Measurements from ENCODE around the gene LPO.

The LPO gene

DNA sequence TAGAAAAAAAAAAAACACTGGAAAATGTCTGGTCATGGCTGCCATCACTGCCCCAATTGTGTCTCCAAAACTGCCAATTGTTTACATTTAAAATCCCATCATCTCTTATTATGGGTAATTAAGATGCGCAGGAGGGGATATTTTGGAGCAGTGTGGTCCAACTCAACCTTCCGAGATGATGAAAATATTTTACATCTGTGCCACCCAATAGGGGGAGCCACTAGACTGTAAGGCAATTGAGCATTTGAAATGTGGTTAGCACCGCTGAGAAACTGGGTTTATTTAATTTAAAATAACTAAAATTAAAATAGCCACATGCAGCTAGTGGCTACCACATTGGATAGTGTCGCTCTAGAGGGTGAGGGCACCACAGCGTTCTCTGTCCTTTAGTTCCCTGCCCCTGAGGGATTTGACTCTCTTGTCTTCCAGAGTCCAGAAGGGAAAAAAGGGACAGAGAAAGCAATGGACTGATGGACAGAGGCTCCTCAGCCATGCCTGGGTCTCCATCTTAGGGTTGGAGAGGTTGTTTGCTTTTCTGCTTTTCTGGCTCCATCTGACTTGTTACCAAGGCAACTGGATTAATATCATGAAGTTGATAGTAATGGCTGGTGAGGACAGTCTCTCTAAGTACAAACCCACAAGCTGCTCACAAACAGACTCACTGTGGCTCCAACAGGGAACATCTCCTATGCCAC, 38.9 kb downstream of the LPO start:
- DNase-seq (ENCODE audit: low read depth) = peak; percentile 14
- TF ChIP-seq, protein P1, sequence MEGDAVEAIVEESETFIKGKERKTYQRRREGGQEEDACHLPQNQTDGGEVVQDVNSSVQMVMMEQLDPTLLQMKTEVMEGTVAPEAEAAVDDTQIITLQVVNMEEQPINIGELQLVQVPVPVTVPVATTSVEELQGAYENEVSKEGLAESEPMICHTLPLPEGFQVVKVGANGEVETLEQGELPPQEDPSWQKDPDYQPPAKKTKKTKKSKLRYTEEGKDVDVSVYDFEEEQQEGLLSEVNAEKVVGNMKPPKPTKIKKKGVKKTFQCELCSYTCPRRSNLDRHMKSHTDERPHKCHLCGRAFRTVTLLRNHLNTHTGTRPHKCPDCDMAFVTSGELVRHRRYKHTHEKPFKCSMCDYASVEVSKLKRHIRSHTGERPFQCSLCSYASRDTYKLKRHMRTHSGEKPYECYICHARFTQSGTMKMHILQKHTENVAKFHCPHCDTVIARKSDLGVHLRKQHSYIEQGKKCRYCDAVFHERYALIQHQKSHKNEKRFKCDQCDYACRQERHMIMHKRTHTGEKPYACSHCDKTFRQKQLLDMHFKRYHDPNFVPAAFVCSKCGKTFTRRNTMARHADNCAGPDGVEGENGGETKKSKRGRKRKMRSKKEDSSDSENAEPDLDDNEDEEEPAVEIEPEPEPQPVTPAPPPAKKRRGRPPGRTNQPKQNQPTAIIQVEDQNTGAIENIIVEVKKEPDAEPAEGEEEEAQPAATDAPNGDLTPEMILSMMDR (IDR thresholded peaks at IDR 0.05; ENCODE audit: low read length, missing control alignments) = peak; percentile 45
- no peak overlapping the region for H3K4me3 ChIP-seq (replicated peaks; ENCODE audit: low read depth, low read length)

DNA sequence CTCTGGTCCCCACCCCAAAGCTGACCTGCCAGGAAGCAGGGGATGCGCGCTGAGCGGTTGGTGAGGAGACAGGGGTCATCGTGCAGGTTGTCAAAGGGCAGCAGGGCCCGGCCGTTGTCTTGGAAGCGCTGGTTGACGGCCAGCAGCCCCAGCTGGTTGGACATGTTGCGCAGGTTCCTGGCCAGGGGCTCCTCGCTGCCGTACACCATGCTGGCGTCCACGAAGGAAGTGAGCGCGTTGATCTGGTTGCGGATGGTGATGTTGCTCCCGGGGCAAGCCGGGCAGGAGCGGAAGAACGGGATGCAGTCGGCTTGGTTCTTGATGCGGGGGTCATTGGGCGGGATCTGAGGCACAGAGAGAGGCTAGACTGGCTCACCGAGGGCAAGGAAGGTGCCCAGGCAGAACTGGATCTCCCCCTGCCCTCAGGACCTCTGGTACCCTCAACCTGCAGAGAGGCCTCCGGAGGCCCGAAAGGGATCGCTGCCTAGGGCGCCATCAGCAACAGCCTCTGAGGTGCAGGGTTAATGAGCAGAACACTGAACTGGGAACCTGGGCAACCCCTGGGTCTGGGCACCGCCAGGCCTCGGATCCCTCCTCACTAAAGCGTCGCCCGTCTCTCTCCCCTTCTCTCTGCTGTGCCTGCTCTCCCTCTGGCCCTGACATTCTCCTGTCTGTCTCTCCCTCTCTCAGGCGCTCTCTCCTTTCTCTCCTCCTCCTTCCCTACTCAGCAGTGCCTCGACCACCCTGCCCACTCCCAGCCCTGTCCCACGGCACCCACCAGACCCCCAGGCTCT, 39.6 kb downstream of the LPO start:
- no peak for DNase-seq (ENCODE audit: low read depth)
- TF ChIP-seq, protein P1 (IDR thresholded peaks at IDR 0.05; ENCODE audit: low read length, missing control alignments) = no peak
- no peak overlapping the region for H3K4me3 ChIP-seq (replicated peaks; ENCODE audit: low read depth, low read length)

DNA sequence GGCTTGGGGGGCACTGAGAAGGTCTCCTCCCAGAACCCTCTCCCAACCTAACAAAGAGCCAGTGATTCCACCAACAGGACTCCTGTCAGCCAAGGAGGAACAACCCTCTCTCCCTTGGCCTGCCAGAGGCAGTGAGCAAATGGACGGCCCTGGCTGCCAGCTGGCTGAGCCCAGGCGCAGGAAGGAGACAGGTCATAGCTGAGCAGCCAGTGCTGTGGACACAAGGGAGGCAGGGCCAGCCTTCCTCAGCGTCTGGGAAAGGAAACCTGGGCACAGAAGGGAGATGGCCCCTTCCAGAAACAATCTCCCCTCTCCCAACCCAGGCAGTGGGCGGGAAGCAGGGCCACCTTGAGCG, 40.3 kb downstream of the LPO start:
- TF ChIP-seq, protein P1 (IDR thresholded peaks at IDR 0.05; ENCODE audit: low read length, missing control alignments) = no peak
- no peak for DNase-seq (ENCODE audit: low read depth)
- no peak overlapping the region for H3K4me3 ChIP-seq (replicated peaks; ENCODE audit: low read depth, low read length)

DNA sequence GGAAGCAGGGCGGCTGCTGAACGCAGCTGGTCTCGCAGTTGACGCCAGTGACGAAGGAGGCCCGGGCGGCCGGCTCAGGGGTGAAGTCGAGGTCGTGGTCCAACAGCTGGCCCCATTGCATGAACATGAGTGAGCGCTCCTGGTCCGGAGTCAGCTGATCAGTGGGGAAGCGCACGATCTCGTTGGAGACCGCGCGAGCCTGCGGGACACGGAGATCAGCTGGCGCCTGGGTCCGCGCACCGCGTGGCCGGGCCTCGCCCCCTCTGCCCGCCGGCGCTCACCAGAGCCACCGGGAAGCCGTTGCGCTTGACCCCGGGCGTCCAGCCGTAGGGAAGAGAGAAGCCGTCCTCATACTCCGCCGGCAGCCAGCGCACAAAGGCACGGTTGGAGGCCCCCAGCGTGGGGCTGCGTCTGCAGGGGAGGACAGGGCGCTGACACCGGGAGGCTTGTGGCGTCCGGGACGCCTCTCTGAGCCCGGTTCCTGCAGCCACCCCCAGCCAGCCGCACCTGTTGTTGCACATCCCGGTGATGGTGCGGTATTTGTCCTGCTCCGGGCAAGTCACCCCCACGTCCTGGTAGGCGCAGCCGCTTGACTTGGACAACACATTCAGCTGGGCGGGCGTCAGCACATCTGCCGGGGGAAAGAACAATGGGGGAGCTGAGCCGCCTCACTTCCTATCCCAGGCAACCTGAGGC, 40.8 kb downstream of the LPO start:
- TF ChIP-seq, protein P1 (IDR thresholded peaks at IDR 0.05; ENCODE audit: low read length, missing control alignments) = no peak
- no peak overlapping the region for H3K4me3 ChIP-seq (replicated peaks; ENCODE audit: low read depth, low read length)
- peak; percentile 23 for DNase-seq (ENCODE audit: low read depth)

DNA sequence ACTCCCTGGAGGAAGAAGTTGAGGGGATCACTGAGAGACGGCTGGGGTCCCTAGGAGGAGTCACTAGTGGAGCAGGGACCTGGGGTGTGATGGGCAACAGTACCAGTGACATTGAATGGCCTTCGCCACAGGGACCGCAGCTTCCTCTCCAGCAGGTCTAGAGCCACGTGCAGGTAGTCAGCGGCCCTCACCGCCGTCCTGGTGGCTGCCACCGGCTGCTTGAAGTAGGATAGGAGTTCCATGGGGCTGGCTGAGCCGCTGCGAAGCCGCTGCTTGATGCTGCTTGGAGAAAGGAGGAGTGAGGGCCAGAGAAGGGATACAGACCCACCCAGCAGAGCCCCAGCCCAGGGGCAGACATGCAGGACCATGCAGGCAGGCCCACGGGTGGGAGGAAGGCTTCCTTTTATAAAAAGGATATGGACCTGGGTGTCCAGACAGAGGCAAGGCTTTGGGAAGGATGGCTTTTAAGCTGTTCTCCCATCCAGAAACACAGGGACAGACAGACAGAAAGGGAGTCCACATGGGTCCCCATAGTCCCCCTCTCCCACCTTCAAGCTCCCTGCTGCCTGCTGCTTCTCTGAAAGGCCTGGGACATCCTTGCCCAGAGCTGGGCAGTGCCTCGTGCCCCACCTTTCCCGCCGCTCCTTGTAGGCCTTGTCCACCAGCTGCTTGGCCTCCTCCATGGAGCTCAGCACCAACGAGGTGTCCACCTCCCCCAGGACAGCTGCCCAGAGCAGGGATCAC, 41.5 kb downstream of the LPO start:
- TF ChIP-seq, protein P1 (IDR thresholded peaks at IDR 0.05; ENCODE audit: low read length, missing control alignments) = no peak
- no peak for DNase-seq (ENCODE audit: low read depth)

DNA sequence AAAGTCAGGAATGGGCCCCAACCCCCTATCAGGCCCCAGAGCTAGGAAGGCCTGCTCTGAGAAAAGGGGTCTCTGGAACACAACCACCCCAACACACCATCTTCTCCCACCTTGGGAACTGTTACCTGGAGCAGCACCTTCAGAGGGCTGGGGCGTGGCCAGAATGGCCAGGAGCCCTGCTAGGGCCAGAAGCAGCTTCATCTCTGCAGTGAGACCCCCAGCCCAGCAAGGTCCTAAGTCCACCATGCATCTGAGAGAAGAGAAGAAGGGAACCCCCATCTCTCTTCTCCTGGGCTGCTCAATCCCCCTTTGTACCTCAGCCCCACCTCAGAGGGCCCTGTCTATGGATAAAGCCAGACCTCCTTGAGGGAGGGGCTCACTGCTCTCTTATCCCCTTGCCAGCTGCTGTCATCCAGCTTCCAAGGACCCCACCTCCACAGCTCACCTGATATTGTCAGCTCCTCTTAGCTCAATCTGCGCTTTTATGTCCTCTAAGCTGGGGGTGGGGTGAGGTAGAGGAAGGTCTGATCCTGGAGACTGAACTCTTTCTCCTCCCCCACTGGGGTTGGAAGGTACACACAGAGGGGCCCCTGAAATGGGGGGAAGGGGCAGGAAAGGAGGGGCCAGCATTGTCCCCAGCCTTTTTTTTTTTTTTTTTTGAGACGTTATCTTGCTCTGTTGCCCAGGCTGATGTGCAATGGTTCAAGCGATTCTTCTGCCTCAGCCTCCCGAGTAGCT, 42.3 kb downstream of the LPO start, which contains the start of gene MPO:
TSS of gene MPO (minus strand) at position 456 of the 738 bp plus-strand sequence. CDS start at position 279, 177 bp downstream.
- TF ChIP-seq, protein P1 (IDR thresholded peaks at IDR 0.05; ENCODE audit: low read length, missing control alignments) = no peak
- H3K4me3 ChIP-seq (replicated peaks; ENCODE audit: low read depth, low read length) = no peak within 1 kb of the TSS
- no peak for DNase-seq (ENCODE audit: low read depth)

More for the DNA sequence above, 41.5 kb downstream of the LPO start:
- no peak overlapping the region for H3K4me3 ChIP-seq (replicated peaks; ENCODE audit: low read depth, low read length)
